WTC11 (cell line): ENCODE measurements around the gene NBL1. TPM values are rescaled to one million over a fixed set of nuclear protein-coding genes. Genes with fewer than 3 reads are reported as not detected.

Experiments used
- ATAC-seq: fragments of 200-7000 bp; cut with Tn5 transposase; 2 replicates; pipeline ENCODE4 v1.10.0; 2021; ENCODE audit warnings: mild to moderate bottlenecking, moderate library complexity
- CTCF ChIA-PET: fragments of 300-600 bp; sonication (Branson Sonifier 250); formaldehyde crosslinking; loops from one replicate; lab custom pipeline; 2021; ENCODE audit warnings: antibody characterized with exemption; lab: Charles Lee
- POLR2A ChIA-PET: fragments of 350-600 bp; sonication (Branson Sonifier 250); formaldehyde crosslinking; loops from one replicate; lab custom pipeline; 2021; ENCODE audit warnings: antibody characterized with exemption; lab: Charles Lee
- DNase-seq: peaks from one replicate; pipeline ENCODE4 v3.0.0; 2021; ENCODE audit warnings: low spot score
- H3K27ac Mint-ChIP-seq: 2 replicates; pipeline ENCODE4 v1.8.0; 2021; ENCODE audit warnings: mixed read lengths
- H3K27me3 Mint-ChIP-seq: 2 replicates; pipeline ENCODE4 v1.8.0; 2021; ENCODE audit warnings: low read depth, mild to moderate bottlenecking, moderate library complexity, mixed read lengths
- H3K36me3 Mint-ChIP-seq: 2 replicates; pipeline ENCODE4 v1.8.0; 2021; ENCODE audit warnings: mixed read lengths
- H3K4me1 Mint-ChIP-seq: 2 replicates; pipeline ENCODE4 v1.8.0; 2022; ENCODE audit warnings: mixed read lengths
- H3K4me3 Mint-ChIP-seq: 2 replicates; pipeline ENCODE4 v1.8.0; 2021; ENCODE audit warnings: mild to moderate bottlenecking, moderate library complexity, mixed read lengths
- H3K9me3 Mint-ChIP-seq: 2 replicates; pipeline ENCODE4 v1.8.0; 2021; ENCODE audit warnings: mixed read lengths
- CREB1 ChIP-seq: sonication (generic); formaldehyde crosslinking; IDR thresholded peaks from 2 replicates; pipeline ENCODE4 v1.8.0; 2023; ENCODE audit warnings: mild to moderate bottlenecking, missing genetic modification reagents
- FOXK1 ChIP-seq: sonication (generic); formaldehyde crosslinking; IDR thresholded peaks from 2 replicates; pipeline ENCODE4 v1.8.0; 2022; ENCODE audit warnings: mild to moderate bottlenecking, moderate library complexity, missing genetic modification reagents
- FOXP4 ChIP-seq: sonication (generic); formaldehyde crosslinking; IDR thresholded peaks from 2 replicates; pipeline ENCODE4 v1.8.0; 2022; ENCODE audit warnings: mild to moderate bottlenecking, missing genetic modification reagents
- GTF2I ChIP-seq: fragments of 250-450 bp; sonication (Bioruptor Pico); conservative IDR thresholded peaks from 2 replicates; pipeline ENCODE4 v1.4.0; 2021; ENCODE audit warnings: mild to moderate bottlenecking
- HMGXB4 ChIP-seq: sonication (generic); formaldehyde crosslinking; IDR thresholded peaks from 2 replicates; pipeline ENCODE4 v1.8.1; 2023; ENCODE audit warnings: mild to moderate bottlenecking, moderate library complexity, missing genetic modification reagents
- MLX ChIP-seq: sonication (generic); formaldehyde crosslinking; IDR thresholded peaks from 2 replicates; pipeline ENCODE4 v1.8.1; 2023; ENCODE audit warnings: mild to moderate bottlenecking, missing genetic modification reagents, moderate library complexity
- NFATC4 ChIP-seq: fragments of 250-450 bp; sonication (Bioruptor Pico); IDR thresholded peaks from 2 replicates; pipeline ENCODE4 v1.9.0; 2021; ENCODE audit warnings: mild to moderate bottlenecking
- PRRX2 ChIP-seq: fragments of 250-450 bp; sonication (Bioruptor Pico); IDR thresholded peaks from 2 replicates; pipeline ENCODE4 v1.8.0; 2021; ENCODE audit warnings: mild to moderate bottlenecking
- RORB ChIP-seq: fragments of 250-450 bp; sonication (Bioruptor Pico); IDR thresholded peaks from 2 replicates; pipeline ENCODE4 v1.9.0; 2021; ENCODE audit warnings: mild to moderate bottlenecking
- SMAD3 ChIP-seq: sonication (generic); formaldehyde crosslinking; IDR thresholded peaks from 2 replicates; pipeline ENCODE4 v1.8.0; 2022; ENCODE audit warnings: missing genetic modification reagents, mild to moderate bottlenecking, borderline replicate concordance
- ZNF121 ChIP-seq: sonication (generic); formaldehyde crosslinking; IDR thresholded peaks from 2 replicates; pipeline ENCODE4 v1.8.0; 2023; ENCODE audit warnings: missing genetic modification reagents
- total RNA-seq: library from RNA; stranded (reverse); gene quantifications from 3 replicates; pipeline ENCODE4 v1.2.3, GENCODE V29; 2021
- TF ChIP-seq, protein P1 (sequence below): sonication (generic); formaldehyde crosslinking; IDR thresholded peaks from 2 replicates; pipeline ENCODE4 v1.8.0; 2023; ENCODE audit warnings: missing genetic modification reagents
- TF ChIP-seq, protein P2 (sequence below): fragments of 200-600 bp; IDR thresholded peaks from 2 replicates; pipeline ENCODE4 v1.8.0; 2022; ENCODE audit warnings: antibody characterized with exemption

Gene NBL1
- total RNA-seq, 1 experiment from 2014 or later, result 17.1 TPM

DNA sequence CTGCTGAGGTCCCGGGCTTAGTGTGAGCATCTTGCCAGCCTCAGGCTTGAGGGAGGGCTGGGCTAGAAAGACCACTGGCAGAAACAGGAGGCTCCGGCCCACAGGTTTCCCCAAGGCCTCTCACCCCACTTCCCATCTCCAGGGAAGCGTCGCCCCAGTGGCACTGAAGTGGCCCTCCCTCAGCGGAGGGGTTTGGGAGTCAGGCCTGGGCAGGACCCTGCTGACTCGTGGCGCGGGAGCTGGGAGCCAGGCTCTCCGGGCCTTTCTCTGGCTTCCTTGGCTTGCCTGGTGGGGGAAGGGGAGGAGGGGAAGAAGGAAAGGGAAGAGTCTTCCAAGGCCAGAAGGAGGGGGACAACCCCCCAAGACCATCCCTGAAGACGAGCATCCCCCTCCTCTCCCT, 13.4 kb downstream of the NBL1 start (continued):
- TF ChIP-seq CREB1 (CRISPR knock-in tag) (no peak), PRRX2 (CRISPR knock-in tag) (no peak), HMGXB4 (CRISPR knock-in tag) (no peak), GTF2I (CRISPR knock-in tag) (no peak), SMAD3 (CRISPR knock-in tag) (no peak), FOXK1 (no peak), NFATC4 (CRISPR knock-in tag) (no peak), RORB (no peak)
- TF ChIP-seq, all 79 proteins: peak for 0

- Mint-ChIP-seq H3K36me3 (no peaks in the 10 kb centered on the region), H3K27me3 (peaks cover 10% of the 10 kb centered on the region), H3K4me1 (peaks cover 21% of the 10 kb centered on the region), H3K9me3 (no peaks in the 10 kb centered on the region), H3K27ac (no peak overlapping the region), H3K4me3 (no peak overlapping the region)
- CTCF ChIA-PET, result interaction anchor here (6.5 kb wide), 1 partner anchor 46 kb away, joined by 208 read pairs; no protein-coding TSS in a partner anchor
- TF ChIP-seq HMGXB4 (CRISPR knock-in tag) (no peak), MLX (CRISPR knock-in tag) (no peak), FOXP4 (CRISPR knock-in tag) (no peak)
- TF ChIP-seq, protein P1, sequence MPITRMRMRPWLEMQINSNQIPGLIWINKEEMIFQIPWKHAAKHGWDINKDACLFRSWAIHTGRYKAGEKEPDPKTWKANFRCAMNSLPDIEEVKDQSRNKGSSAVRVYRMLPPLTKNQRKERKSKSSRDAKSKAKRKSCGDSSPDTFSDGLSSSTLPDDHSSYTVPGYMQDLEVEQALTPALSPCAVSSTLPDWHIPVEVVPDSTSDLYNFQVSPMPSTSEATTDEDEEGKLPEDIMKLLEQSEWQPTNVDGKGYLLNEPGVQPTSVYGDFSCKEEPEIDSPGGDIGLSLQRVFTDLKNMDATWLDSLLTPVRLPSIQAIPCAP (CRISPR knock-in tag), result no peak
- POLR2A ChIA-PET, result interaction anchor here (0.5 kb wide), 1 partner anchor 723 kb away, joined by 3 read pairs; no protein-coding TSS in a partner anchor
- DNase-seq, result no peak
- no peak for ATAC-seq
These were observed 14.1 kb downstream of the NBL1 start for GRCh38 chr1:19658186-19658585.

- H3K36me3 Mint-ChIP-seq, result no peaks in the 10 kb centered on the region
- no peak overlapping the region for H3K27ac Mint-ChIP-seq
- H3K4me1 Mint-ChIP-seq, result peaks cover 14% of the 10 kb centered on the region
- no peak overlapping the region for H3K4me3 Mint-ChIP-seq
- TF ChIP-seq ZNF121, result peak; percentile 95
- TF ChIP-seq, protein P1 (CRISPR knock-in tag), result no peak
- TF ChIP-seq, protein P2, sequence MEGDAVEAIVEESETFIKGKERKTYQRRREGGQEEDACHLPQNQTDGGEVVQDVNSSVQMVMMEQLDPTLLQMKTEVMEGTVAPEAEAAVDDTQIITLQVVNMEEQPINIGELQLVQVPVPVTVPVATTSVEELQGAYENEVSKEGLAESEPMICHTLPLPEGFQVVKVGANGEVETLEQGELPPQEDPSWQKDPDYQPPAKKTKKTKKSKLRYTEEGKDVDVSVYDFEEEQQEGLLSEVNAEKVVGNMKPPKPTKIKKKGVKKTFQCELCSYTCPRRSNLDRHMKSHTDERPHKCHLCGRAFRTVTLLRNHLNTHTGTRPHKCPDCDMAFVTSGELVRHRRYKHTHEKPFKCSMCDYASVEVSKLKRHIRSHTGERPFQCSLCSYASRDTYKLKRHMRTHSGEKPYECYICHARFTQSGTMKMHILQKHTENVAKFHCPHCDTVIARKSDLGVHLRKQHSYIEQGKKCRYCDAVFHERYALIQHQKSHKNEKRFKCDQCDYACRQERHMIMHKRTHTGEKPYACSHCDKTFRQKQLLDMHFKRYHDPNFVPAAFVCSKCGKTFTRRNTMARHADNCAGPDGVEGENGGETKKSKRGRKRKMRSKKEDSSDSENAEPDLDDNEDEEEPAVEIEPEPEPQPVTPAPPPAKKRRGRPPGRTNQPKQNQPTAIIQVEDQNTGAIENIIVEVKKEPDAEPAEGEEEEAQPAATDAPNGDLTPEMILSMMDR, result peak; percentile 66
- CTCF ChIA-PET, result interaction anchor here (0.5 to 6.5 kb wide), 46 partner anchors 8 to 400 kb away, joined by 3 to 208 read pairs (median 5); partner anchors contain the start of genes AKR7A3, CAPZB, NBL1 and RNF186
- H3K27me3 Mint-ChIP-seq, result peaks cover 38% of the 10 kb centered on the region
- POLR2A ChIA-PET, result interaction anchor here (0.7 to 1.0 kb wide), 2 partner anchors 11 to 43 kb away, joined by 3 to 4 read pairs; no protein-coding TSS in a partner anchor
- DNase-seq (no peak), ATAC-seq (no peak)
- no peaks in the 10 kb centered on the region for H3K9me3 Mint-ChIP-seq
These were observed 17.7 kb downstream of the NBL1 start for GRCh38 chr1:19661721-19662228.
